NCI-H526 treated with DMSO at 0.1 percent for 48 hours (cell line): ENCODE measurements around the gene CYLD.

Experiments
- DNase-seq: peaks from one replicate; lab custom pipeline; 2025; lab: John Stamatoyannopoulos, UW

Gene CYLD

GRCh38 chr16:50740736-50741135 is 1.1 kb upstream of the CYLD start:
- no peak for DNase-seq

GRCh38 chr16:50741225-50741780 is 583 bp upstream of the CYLD start:
- no peak for DNase-seq

GRCh38 chr16:50742576-50743200 is 802 bp downstream of the CYLD start:
- no peak for DNase-seq

GRCh38 chr16:50743581-50744225 is 1.8 kb downstream of the CYLD start:
- no peak for DNase-seq

- DNase-seq: no peak
Measured at GRCh38 chr16:50744881-50745280, 3.0 kb downstream of the CYLD start.

GRCh38 chr16:50745940-50746339 is 4.1 kb downstream of the CYLD start:
- DNase-seq: no peak

GRCh38 chr16:50747207-50747956 is 5.5 kb downstream of the CYLD start:
- no peak for DNase-seq

GRCh38 chr16:50751528-50751927 is 9.6 kb downstream of the CYLD start:
- DNase-seq: no peak

GRCh38 chr16:50752471-50753235 is 10.8 kb downstream of the CYLD start:
- DNase-seq: no peak

GRCh38 chr16:50756473-50756872 is 14.6 kb downstream of the CYLD start:
- no peak for DNase-seq

- DNase-seq: no peak
Measured at GRCh38 chr16:50761267-50761666, 19.4 kb downstream of the CYLD start.

- no peak for DNase-seq
Measured at GRCh38 chr16:50762241-50762640, 20.4 kb downstream of the CYLD start.

GRCh38 chr16:50763211-50763610 is 21.3 kb downstream of the CYLD start:
- no peak for DNase-seq

GRCh38 chr16:50765260-50765659 is 23.4 kb downstream of the CYLD start:
- no peak for DNase-seq

GRCh38 chr16:50765861-50766260 is 24.0 kb downstream of the CYLD start:
- DNase-seq: no peak

- DNase-seq: no peak
Measured at GRCh38 chr16:50767197-50767596, 25.3 kb downstream of the CYLD start.

- no peak for DNase-seq
Measured at GRCh38 chr16:50771366-50771765, 29.5 kb downstream of the CYLD start.

- DNase-seq: no peak
Measured at GRCh38 chr16:50774405-50774804, 32.5 kb downstream of the CYLD start.

GRCh38 chr16:50774960-50775359 is 33.1 kb downstream of the CYLD start:
- DNase-seq: no peak

- no peak for DNase-seq
Measured at GRCh38 chr16:50776037-50776436, 34.2 kb downstream of the CYLD start.

- DNase-seq: no peak
Measured at GRCh38 chr16:50778284-50779163, 36.6 kb downstream of the CYLD start.
